GM10266 (cell line): Measurements from ENCODE around the gene PPM1L.
A peak's percentile ranks its signal among the peaks of the same experiment; 100 is the strongest.

Experiments used
- DNase-seq: peaks from one replicate; pipeline ENCODE4 v3.0.0; 2012; ENCODE audit errors: extremely low spot score
- CTCF ChIP-seq: IDR thresholded peaks from 2 replicates; pipeline ENCODE4 v1.5.1; 2012; ENCODE audit warnings: mild to moderate bottlenecking, low read depth; ENCODE audit not compliant: control insufficient read depth, insufficient read depth; ENCODE audit errors: missing control alignments

Gene PPM1L

GRCh38 chr3:160748787-160749186 is 7.2 kb upstream of the PPM1L start:
- DNase-seq, result no peak
- TF ChIP-seq CTCF, result no peak

GRCh38 chr3:160753953-160754352 is 2.1 kb upstream of the PPM1L start:
- no peak for DNase-seq
- no peak for TF ChIP-seq CTCF

- no peak for TF ChIP-seq CTCF
- DNase-seq, result peak; percentile 10
These were observed 1.6 kb upstream of the PPM1L start for GRCh38 chr3:160754371-160754854.

GRCh38 chr3:160754855-160755747 is 930 bp upstream of the PPM1L start:
- DNase-seq, result peak; percentile 90
- no peak for TF ChIP-seq CTCF

- DNase-seq, result no peak
- no peak for TF ChIP-seq CTCF
These were observed 1.4 kb downstream of the PPM1L start for GRCh38 chr3:160757233-160758106.

GRCh38 chr3:160758929-160759577 is 3.0 kb downstream of the PPM1L start:
- TF ChIP-seq CTCF, result no peak

GRCh38 chr3:160763073-160763472 is 7.0 kb downstream of the PPM1L start:
- TF ChIP-seq CTCF, result no peak
- no peak for DNase-seq

More at GRCh38 chr3:160758929-160759577, 3.0 kb downstream of the PPM1L start:
- no peak for DNase-seq
